Heart left ventricle (tissue), 13 donors: ENCODE data around the gene INPP4A.

Experiments
- POLR2A ChIP-seq, 2 donors: fragments of 450-650 bp; IDR thresholded peaks; one replicate each; pipeline ENCODE4 v1.6.1; 2017; ENCODE audit warnings: antibody characterized with exemption in 2 of 2, mild to moderate bottlenecking in 2 of 2, moderate library complexity in 2 of 2
- TF ChIP-seq, protein P1 (sequence below), 12 donors: fragments of 200-600 bp; sonication (generic) in 4 of 12; IDR thresholded peaks; one replicate each; pipeline versions ENCODE4 v1.5.0 to v1.8.0; 2018 to 2022; ENCODE audit warnings: antibody characterized with exemption in 12 of 12, mild to moderate bottlenecking in 5 of 12
- donor health status: ischemic (EF 13 %, LVEDD 7.1; RV severe dilation, severe dysfunction).
- donor health status: DM: no; HTN: yes; CAD: no.
- donor health status: DM: no; HTN: no; CAD: no.
- donor health status: ischemic (EF 25% LVEDD 6.9; RV normal size, moderate dysfunction).
- donor health status: ischemic (EF 25% LVEDD 5.7; RV mildly dilated, moderate dysfunction).
- donor health status: ischemic (EF 35%, LVEDD 5.7; RV mildly dilated, moderate dysfunction).
- donor health status: nonischemic (EF 11% LVEDD 7.7; RV severe dilation, severe dysfunction).
- donor health status: DM: yes; HTN: yes; CAD: no.
- donor health status: PGD.
- donor health status: ischemic (EF 29% LVEDD 5.4; RV normal size, mild dysfunction).
- donor health status: nonischemic (EF 23%, LVEDD 6.1; RV moderate dilation, normal function).

DNA sequence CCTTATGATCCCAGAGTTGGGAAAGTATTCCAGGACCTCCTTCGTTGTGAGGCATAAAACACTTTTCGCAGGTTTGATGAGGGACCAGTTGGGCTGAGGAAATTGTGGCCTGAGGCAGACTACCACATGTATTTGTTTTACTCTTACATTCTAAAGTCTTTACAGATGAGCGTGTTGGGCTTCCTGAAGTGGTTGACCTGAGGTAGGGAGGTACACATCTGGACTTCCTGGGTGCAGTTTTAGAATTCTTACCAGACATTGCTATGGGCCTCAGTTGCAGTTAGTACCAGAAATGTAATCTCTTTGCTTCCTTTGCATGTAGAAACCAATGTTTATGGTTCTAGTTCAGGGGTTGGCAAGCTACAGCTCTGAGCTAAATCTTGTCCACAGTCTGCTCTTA is 114.9 kb downstream of the INPP4A start:
- TF ChIP-seq, protein P1, sequence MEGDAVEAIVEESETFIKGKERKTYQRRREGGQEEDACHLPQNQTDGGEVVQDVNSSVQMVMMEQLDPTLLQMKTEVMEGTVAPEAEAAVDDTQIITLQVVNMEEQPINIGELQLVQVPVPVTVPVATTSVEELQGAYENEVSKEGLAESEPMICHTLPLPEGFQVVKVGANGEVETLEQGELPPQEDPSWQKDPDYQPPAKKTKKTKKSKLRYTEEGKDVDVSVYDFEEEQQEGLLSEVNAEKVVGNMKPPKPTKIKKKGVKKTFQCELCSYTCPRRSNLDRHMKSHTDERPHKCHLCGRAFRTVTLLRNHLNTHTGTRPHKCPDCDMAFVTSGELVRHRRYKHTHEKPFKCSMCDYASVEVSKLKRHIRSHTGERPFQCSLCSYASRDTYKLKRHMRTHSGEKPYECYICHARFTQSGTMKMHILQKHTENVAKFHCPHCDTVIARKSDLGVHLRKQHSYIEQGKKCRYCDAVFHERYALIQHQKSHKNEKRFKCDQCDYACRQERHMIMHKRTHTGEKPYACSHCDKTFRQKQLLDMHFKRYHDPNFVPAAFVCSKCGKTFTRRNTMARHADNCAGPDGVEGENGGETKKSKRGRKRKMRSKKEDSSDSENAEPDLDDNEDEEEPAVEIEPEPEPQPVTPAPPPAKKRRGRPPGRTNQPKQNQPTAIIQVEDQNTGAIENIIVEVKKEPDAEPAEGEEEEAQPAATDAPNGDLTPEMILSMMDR (IDR thresholded peaks at IDR 0.05) = no peak
- no peak for TF ChIP-seq POLR2A (IDR thresholded peaks at IDR 0.05)
